NCI-H2227 (cell line): ENCODE data around the gene UBL5.

Experiments used
- DNase-seq: peaks from one replicate; lab custom pipeline; 2025; ENCODE audit not compliant: unreplicated experiment; lab: John Stamatoyannopoulos, UW

The UBL5 gene

DNA sequence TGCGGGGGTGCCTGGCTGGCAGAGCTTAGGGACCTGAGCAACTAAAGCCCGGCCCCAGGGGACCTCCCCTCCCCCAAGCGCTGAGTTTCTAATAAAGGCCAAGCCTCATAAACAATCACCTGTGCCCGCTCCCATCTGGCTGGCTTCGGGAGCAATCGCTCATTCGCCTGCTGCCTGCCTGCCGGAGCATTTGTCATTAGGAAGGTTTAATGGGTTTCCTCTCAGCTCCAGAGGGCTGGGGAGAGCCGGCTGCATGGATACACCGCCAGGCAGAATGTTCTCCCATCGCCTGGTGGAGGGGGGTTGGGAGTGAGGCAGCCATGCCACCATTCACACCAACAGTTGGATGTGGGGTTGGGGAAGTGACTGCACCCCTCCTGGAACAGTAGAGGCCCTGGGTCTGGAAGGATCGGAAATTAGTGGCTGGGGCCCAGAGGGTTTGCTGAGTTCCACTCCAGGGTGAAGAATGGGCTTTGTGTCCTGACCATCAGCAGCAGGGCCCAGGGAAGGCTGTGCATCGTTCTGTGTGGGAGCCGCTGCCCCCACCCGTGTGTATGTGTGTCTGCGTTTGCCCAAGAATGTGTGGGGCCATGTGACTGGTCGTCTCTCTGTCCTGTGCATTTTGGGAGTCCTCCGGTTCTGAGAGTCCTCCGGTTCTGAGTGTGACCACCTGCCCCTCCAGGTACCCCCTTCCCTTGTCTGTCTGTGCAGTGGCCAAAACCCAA is 22.7 kb downstream of the UBL5 start:
- DNase-seq = peak; percentile 74

DNA sequence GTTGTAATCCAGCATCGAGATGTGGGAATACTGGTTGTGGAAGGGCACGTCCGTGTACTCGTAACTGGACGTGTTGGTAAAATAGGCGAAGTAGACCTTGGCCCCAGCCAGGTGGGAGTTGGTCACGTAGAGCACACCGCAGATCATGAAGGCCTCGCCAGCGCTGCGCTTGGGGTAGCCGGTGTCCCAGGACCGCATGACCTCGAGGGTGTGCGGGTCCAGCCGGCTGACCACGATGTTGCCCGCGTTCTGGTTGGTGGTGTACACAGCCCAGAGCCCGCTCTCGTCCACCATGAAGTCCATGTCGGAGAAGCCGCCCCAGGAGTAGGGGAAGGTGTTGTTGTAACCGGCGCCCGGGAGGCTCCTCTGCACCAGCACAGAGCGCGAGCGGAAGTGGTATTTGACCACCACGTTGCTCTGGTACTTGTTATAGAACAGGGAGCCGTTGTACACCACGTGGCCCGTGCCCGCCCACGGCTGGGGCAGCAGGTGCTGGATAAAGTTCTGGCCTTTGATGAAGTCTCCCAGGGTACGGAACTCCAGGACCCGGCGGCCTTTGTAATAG is 26.6 kb downstream of the UBL5 start:
- no peak for DNase-seq

DNA sequence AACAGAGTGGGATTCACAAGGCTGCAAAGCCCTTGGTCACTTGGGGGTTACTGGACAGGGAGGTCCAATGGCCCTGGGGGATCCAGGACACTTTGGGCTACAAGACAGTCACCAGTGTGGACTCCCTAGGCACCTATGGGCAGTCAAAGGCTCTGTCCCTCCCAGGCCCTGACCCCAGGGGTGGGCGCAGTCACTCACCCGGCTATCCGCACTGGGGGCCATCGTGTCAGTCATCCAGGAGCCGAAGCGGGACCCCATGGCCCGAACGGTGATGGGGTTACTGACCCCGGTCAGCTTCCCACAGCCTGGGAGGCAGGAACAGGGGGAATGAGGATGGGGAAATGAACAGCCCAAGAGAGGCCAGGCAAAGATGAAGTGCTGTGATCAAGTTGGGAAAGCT is 28.9 kb downstream of the UBL5 start:
- DNase-seq = no peak

DNA sequence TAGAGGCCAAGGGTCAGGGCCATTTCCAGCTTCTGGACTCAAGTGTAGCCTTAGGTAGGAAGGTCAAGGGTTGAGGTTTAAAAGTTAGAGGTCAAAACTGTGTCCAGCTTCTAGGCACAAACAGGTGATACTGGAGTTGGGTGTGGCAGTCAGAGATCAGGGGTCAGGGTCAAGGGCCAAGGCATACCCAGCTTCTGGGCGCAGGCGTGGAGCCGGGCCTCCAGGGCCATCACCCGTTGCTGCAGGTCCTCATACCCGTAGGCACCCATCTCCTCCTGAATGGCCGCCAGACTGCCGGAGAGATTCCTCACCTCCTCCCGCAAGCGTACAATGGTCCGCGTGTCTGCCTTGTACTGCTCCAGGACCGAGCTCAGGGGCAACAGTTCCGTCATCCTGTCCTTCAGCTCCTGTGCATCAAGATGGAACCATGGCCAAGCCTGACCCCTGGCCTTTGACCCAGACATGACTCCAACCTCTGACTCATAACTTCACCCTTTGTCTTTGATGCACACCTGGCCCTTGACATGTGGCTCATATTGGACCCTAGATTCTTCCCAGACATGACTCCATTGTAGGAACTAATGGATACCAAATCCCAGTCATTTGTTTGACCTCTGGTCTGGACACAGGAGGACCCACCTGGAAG is 29.5 kb downstream of the UBL5 start:
- no peak for DNase-seq

DNA sequence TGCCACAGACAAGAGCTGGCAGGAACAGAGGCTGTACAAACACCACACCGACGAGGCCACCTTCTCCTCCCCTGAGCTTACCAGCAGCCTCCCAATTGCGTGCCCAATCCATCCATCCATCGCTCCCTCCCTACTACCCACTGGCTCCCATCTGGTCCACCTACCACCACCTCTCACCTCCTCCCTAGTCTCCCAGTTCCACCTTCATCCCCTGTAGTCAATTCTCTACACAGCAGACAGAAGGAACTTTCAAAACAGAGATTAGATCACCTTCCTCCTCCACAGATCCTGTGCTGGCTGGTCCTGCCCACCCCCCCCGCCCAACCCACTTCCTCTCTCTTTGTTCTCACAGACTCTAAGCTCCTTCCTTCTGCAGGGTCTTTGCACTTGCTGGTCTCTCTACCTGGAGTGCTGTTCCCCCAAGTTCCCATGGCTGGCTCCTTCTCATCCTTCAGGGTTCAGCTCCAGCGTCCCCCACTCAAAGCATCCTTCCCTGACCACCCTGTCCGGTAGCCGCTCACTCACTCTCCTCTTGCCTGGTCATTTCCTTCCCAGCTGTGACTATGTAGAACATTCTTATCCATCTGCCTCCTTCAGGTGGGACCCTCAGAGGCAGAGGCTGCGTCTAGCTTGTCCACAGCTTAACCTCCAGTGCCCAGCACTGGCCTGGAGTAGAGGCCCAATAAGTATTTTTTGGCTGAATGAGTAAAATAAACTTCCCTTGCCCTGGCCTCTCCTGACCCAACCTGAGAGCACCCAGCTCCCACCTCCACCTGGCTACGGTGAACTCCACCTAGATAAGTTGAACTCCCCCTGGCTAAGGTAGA is 30.4 kb downstream of the UBL5 start:
- DNase-seq = no peak

DNA sequence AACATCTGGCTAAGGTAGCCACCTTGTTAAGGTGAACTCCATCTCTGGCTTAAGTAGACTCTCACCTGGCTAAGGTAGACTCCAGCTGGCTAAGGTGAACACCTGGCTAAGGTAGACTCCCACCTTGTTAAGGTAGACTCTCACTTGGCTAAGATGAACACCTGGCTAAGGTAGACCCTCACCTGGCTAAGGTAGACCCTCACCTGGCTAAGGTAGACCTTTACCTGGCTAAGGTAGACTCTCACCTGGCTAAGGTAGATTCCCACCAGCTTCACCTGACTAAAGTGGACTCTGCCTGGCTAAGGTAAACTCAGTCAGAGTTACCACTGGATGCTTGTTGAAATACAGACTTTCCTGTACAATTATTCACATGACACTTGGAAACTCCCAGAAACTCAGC is 31.0 kb downstream of the UBL5 start:
- no peak for DNase-seq

DNA sequence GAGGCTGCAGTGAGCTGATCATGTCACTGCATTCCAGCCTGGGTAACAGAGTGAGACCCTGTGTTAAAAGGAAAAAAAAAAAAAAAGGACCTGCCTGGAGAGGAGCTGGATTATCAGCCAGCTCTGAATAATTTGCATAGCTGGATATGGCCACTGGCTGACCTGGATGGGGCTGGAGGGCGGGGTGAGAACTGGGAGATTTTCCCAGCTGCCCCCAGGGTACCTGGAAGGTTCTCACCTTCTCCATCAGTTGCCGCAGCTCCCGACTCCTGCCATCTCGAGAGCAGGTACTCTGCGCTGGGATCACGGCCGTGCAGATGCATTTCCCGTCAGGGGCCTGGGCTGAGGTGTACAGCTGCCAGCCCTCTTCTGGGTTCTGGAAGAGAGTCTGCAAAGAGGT is 32.7 kb downstream of the UBL5 start:
- no peak for DNase-seq

DNA sequence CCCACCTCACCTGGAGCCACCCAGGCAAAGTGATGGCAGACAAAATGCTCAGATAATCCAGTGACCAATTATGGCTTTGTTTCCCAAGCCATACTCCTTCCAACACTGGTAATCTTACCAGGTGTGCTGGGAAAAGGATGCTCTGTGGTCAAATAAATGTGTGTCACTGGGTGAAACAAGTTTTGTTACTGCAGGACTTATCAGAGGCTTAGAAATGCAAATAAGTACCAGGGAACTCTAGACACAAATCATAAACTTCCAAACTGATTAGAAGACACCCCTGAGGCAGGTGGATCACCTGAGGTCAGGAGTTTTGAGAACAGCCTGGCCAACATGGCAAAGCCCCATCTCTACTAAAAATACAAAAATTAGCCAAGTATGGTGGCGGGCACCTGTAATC is 33.8 kb downstream of the UBL5 start:
- DNase-seq = no peak

DNA sequence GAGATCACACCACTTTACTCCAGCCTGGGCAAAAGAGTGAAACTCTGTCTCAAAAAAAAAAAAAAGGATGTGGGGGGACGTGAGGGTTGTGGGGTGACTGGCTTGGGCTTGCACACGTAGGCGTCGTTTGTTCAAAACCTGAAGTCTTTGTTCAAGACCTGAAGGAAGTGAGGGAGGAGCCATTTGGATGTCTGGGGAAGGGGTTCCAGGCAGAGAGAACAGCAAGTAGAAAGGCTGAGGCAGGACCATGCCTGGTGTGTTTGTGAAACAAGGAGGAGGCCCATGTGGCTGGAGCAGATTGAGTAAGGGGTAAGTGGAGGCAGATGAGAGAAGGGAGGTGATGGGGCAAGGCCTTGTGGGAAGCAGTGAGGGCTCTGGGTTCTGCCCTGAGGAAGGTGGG is 35.2 kb downstream of the UBL5 start:
- no peak for DNase-seq

DNA sequence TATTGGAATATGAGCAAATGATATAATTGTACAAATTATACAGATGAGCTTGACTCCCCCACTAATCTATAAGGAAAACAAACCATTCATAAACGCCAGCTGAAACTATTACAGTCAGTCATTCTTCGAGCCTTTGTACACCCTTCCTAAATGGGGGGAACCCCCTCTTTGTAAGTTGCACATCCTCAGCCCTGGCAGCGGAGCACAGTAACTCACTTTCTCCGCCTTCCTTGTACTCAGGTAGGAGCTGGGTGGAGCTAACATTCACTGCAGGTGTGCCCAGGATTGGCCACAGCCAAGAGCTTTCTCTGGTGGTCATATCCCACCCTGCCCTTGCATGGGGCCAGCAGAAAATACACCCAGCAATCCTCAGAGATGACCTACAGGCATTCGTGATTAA is 36.0 kb downstream of the UBL5 start:
- no peak for DNase-seq

DNA sequence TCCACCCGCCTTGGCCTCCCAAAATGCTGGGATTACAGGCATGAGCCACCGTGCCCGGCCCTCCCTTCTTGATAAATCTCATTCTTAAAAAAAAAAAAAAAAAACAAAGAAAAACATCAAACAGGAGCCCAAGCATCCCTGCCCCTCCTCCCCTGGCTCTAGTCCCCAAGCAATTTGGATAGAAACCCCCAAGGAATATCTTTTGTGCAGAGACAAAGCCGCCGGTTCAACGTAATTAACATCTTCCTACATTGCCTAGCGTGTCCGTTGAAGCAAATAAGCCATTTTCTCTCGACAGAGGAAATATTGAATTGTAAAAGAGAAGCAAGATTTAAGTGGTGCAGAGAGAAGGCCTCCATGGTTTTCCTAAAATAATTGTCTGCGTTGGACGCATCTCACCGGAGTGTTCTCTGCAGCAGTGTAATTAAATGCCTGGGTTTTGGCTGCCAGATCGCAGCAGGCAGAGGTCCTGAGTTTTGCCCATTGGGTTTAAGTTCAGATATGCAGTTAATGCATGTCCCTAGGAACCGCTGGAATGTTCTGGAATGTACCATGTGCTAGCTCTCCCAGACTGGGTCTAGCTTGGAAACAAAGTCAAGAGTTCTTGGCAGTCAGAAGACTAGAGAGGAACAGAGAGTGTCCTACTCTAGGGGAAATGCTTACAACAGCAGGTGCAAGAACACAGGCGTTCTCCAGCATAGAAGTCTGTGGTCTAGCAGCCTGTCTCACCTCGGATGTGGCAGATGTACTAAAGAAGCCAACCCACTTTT is 38.2 kb downstream of the UBL5 start:
- peak; percentile 33 for DNase-seq

DNA sequence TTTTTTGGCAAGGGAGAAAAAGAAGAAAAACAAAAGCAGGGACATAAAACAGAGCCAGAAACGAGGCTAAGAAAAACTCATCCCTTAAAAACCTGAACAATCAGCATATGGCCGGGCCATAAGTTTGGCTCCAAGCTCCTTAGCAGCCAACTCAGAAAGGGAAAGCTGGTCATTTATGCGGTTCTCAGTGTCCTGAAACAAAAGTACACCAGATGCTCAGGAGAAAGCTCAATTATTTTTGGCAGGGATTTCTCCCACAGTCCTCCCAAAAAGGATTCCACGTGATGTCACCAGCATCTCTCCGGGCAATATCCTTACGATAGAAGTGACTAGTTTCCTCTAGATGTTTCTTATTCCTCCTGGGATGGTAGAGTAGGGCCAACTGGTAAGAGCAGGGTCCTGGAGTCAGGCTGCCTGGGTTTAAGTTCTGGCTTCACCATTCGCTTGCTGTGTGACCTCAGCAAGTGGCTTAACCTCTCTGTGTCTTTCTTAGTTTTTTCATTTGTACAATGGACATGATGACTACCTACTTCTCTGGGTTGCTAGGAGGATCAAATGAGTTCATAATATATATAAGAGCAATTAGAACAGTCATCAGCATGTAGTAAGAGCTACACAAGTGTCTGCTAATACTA is 41.4 kb downstream of the UBL5 start:
- DNase-seq = no peak

DNA sequence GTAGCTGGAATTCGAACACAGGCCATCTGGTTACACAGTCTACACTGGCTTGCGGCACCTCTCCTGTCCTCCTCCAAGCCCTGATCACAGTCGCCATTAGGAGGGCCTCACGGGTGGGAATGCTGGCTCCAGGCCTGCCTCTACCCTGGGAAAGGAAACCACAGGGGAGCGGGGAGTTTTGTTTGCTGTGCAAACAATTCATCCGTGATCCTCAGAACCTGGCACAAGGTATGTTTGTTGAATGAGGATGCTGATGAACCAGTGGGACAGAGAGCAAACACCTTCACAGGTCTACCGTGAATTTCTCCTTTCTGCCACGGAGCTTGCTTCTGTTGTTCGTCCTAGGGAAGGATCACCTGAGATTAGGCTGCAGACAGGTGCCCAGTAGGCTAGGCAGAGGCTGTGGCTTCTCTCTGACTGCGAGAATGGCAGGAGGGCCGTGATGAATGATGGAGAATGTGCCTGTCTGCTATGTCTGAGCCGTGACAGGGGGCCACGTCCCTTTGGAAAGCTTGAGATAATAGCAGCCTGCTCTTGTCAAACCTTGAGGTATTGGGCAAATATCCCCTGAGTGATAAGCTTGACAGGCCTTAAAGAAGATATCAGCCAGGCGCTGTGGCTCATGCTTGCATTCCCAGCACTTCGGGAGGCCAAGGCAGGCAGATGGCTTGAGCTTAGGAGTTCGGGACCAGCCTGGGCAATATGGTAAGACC is 44.1 kb downstream of the UBL5 start:
- DNase-seq = no peak

DNA sequence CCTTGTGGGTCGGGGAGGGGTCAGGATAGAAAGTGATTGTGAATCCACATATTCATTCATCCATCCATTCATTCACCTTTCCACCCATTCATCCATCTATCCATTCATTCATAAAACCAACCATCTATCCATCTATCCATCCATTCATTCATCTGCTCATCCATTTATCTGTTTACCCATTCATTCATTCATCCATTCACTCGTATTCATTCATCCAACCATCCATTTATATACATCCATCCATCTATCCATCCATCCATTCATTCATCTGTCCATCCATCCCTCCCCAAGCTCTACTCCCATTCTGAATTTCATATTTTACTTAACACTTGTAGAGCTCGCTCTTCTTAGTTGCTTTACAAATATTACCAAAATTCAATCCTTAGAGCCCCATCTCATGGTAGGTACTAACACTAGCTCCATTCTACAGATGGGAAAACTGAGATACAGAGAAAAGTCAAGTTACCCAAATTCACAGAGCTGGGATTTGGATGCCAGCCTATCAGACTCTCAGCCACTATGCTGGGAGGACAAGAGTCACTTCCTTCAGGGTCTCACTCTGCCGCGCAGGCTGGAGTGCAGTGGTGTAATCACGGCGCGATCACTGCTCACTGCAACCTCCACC is 45.0 kb downstream of the UBL5 start:
- DNase-seq = no peak

DNA sequence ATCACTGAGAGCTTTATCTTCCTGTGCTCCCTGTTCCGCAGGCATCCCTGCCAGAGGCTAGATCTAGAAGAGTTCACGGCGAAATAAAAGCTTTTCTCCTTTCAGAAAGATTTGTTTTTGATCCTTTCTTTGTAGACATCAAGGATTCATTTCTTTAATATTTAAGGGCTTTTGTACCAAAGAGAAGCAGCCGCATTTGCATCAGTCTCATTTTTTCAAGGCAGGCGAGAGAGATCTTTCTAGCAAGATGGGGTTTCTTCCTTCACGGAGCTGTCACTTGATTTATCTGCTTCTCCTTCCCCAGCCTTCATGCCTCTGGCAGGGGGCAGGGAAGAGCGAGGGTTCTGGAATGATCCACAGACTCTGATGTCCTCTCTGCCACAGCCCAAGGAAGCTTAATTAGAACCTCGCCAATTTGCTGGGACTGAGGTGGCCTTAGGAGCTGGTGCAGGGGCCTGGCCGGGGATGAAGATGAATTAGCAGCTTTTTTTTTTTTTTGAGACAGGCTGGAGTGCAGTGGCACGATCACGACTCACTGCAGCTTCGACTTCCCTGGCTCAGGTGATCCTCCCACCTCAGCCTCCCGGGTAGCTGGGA is 47.4 kb downstream of the UBL5 start:
- DNase-seq = no peak

DNA sequence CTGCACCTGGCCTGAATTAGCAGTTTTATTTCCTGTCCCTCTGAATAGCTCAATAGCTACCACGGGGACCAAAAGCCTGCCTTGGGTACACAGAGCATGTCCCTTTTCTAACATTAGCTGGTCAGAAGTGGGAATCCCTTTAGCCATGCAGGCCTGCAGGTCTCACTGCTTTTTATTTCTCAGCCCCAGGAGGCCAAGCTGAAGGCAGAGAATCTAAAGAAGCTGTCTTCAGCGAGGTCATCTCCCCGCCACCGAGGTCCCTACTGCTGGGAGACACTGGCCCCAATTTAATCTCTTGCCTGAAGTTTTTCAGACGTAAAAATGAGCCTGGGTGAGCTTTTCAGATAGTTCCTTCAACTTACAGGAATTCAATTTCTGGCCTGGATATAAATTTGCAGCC is 48.1 kb downstream of the UBL5 start:
- DNase-seq = no peak

DNA sequence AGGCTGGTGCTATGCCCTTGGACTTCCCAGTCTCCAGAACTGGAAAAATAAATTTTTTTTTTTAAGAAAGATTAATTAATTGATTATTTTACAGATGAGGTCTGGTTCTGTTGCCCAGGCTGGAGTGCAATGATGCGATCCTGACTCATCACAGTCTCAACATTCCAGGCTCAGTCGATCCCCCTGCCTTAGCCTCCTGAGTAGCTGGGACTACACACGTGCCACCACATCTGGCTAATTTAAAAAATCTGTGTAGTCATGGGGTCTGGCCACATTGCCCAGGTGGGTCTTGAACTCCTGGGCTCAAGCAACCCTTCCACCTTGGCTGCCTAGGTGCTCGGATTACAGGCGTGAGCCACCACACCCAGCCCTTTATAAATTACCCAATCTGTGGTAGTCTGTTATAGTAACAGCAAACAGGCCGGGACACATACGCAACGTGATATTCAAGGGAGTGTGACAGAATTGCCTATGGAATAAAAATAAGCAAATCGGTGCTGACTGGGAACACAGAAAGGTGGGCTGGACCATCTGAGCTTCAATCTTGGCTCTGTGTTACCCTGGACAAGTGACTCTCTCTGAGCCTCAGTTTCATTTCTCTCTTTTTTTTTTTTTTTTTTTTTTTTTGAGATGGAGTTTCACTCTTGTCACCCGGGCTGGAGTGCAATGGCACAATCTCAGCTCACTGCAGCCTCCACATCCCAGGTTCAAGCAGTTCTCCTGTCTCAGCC is 50.2 kb downstream of the UBL5 start:
- no peak for DNase-seq

DNA sequence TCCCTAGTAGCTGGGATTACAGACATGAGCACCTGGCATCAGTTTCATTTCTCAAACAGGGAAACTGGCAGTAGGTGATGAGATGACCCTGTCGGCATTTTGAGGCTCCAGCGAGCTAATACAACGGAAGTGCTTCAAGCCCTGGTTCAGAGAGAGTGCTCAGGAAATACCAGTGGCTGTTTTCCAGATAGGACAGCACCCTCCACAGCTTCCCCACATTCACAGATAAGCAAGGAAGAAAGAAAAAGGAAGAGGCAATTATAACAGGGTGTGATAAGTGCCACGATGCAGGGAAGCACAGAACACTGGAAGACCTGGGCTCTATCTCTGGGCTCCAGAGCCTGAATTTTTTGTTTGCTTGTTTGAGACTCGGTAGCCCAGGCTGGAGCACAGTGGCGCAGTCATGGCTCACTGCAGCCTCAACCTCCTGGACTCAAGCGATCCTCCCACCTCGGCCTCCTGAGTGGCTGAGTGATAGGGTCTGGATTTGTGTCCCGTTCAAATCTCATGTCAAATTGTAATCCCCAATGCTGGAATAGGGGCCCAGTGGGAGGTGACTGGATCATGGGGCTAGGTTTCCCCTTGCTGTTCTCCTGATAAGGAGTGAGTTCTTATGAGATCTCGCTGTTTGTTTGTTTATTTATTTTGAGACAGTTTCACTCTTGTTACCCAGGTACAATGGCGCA is 50.9 kb downstream of the UBL5 start:
- DNase-seq = no peak
